ENCODE data around the gene DLGAP1. TPM values are rescaled to one million over a fixed set of nuclear protein-coding genes. Genes with fewer than 3 reads are reported as not detected.

DLGAP1 gene
- total and polyA plus RNA-seq, 2 of the 4 experiments (the other 2 are of a cell fraction): under 0.01 to 0.09 TPM

DNA sequence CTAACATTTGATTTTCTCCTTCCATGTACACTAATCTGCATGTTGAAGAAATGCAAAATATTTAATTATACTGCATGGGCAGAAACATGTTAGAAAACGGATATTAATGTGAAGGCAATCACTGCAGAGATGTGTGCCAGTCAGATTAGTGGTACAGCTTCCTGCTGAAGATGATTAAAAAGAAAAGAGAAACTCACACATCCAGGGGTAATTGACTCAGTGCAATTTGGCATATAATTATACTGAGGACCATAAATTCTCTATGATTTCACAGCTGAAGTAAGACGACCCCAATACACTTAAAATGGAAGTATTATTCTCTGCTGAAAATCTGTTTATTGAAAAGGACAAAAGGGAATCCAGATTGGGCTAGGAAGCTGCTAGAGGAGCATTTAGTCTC is 761.7 kb downstream of the DLGAP1 start:
- Histone ChIP-seq H4K5ac (ENCODE audit: low read depth, low read length) (no peak overlapping the region), H3K4me1 (ENCODE audit: control insufficient read depth, insufficient read depth, low read length) (peaks cover 9% of the 10 kb centered on the region), H2BK5ac (ENCODE audit: low read depth, low read length, poor library complexity, severe bottlenecking) (no peak overlapping the region), H3K9ac (ENCODE audit: low read depth, low read length) (no peak overlapping the region), H2BK15ac (ENCODE audit: low read depth, low read length) (no peak overlapping the region), H3K9me3 (ENCODE audit: control insufficient read depth, insufficient read depth, low read length) (no peaks in the 10 kb centered on the region), H4K91ac (ENCODE audit: insufficient read depth, low read depth, low read length) (no peak overlapping the region), H3K27ac (ENCODE audit: insufficient read depth, low read length) (no peak overlapping the region), H2BK20ac (ENCODE audit: low read depth, low read length) (no peak overlapping the region), H3K4me2 (ENCODE audit: low read depth, low read length) (no peak overlapping the region), H3K27me3 (ENCODE audit: control insufficient read depth, insufficient read depth, low read length) (no peaks in the 10 kb centered on the region), H3K36me3 (ENCODE audit: control insufficient read depth, insufficient read depth, low read length) (no peaks in the 10 kb centered on the region), H3K56ac (ENCODE audit: extremely low read depth, insufficient read depth, low read length) (no peak overlapping the region), H4K8ac (ENCODE audit: low read depth in 2 of 2, low read length in 2 of 2) (no peak overlapping the region), H3K79me1 (ENCODE audit: low read depth in 1 of 2, low read length in 2 of 2) (no peaks in the 10 kb centered on the region), H3K4ac (ENCODE audit: low read depth, low read length) (no peak overlapping the region), H4K20me1 (ENCODE audit: insufficient read depth, low read length) (no peaks in the 10 kb centered on the region), H3K9me1 (ENCODE audit: insufficient read depth, low read length) (no peaks in the 10 kb centered on the region), H2AFZ (replicated peaks; ENCODE audit: low read length, poor library complexity) (no peak overlapping the region), H2AK9ac (replicated peaks; ENCODE audit: low read depth, low read length, poor library complexity) (no peak overlapping the region), H3K23ac (ENCODE audit: low read depth, low read length) (no peak overlapping the region), H3K4me3 (ENCODE audit: insufficient read depth, low read depth, low read length) (no peak overlapping the region), H2BK120ac (ENCODE audit: low read depth, low read length) (no peak overlapping the region), H3K18ac (ENCODE audit: low read depth, low read length) (no peak overlapping the region), H2AK5ac (ENCODE audit: low read depth, low read length) (no peak overlapping the region), H3K14ac (replicated peaks; ENCODE audit: low read depth, low read length) (no peak overlapping the region)
- ChIA-PET POLR2A (ENCODE audit: unreplicated experiment) (interaction anchor here (1.3 kb wide), 1 partner anchor 10 kb away, joined by 3 read pairs; no protein-coding TSS in a partner anchor), CTCF (no interaction called here)
- no CpG with 5 or more reads among the region's 2 CpGs for whole genome bisulfite sequencing, 2 experiments (ENCODE audit: extremely low coverage in 2 of 2, insufficient read length in 1 of 2)
- TF ChIP-seq RAD21 (IDR thresholded peaks at IDR 0.05; ENCODE audit: low read length): no peak
- TF ChIP-seq RFX5 (IDR thresholded peaks at IDR 0.05; ENCODE audit: low read depth, low read length): no peak
- no peak for TF ChIP-seq MAZ (IDR thresholded peaks at IDR 0.05; ENCODE audit: borderline replicate concordance, low read depth, low read length)
- no peak for TF ChIP-seq USF2 (IDR thresholded peaks at IDR 0.05; ENCODE audit: low read depth, low read length)
- no peak for TF ChIP-seq CHD1 (IDR thresholded peaks at IDR 0.05; ENCODE audit: low read depth, low read length)
- no peak for TF ChIP-seq NFE2L2 (IDR thresholded peaks at IDR 0.05; ENCODE audit: low read depth, low read length)
- TF ChIP-seq, protein P1, sequence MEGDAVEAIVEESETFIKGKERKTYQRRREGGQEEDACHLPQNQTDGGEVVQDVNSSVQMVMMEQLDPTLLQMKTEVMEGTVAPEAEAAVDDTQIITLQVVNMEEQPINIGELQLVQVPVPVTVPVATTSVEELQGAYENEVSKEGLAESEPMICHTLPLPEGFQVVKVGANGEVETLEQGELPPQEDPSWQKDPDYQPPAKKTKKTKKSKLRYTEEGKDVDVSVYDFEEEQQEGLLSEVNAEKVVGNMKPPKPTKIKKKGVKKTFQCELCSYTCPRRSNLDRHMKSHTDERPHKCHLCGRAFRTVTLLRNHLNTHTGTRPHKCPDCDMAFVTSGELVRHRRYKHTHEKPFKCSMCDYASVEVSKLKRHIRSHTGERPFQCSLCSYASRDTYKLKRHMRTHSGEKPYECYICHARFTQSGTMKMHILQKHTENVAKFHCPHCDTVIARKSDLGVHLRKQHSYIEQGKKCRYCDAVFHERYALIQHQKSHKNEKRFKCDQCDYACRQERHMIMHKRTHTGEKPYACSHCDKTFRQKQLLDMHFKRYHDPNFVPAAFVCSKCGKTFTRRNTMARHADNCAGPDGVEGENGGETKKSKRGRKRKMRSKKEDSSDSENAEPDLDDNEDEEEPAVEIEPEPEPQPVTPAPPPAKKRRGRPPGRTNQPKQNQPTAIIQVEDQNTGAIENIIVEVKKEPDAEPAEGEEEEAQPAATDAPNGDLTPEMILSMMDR (conservative IDR thresholded peaks at IDR 0.05; ENCODE audit: low read depth, low read length): no peak
- no peak for TF ChIP-seq POLR2A (IDR thresholded peaks at IDR 0.05; ENCODE audit: low read depth, low read length)
- TF ChIP-seq MAFK (IDR thresholded peaks at IDR 0.05; ENCODE audit: low read depth, low read length): no peak
- TF ChIP-seq CEBPB (IDR thresholded peaks at IDR 0.05; ENCODE audit: low read depth, low read length): no peak
- no peak for TF ChIP-seq ELK1 (IDR thresholded peaks at IDR 0.05; ENCODE audit: borderline replicate concordance, low read depth, low read length)
- TF ChIP-seq SMC3 (IDR thresholded peaks at IDR 0.05; ENCODE audit: low read depth, low read length): no peak
- TF ChIP-seq RCOR1 (IDR thresholded peaks at IDR 0.05; ENCODE audit: insufficient replicate concordance, low read length): no peak
- TF ChIP-seq MXI1 (IDR thresholded peaks at IDR 0.05; ENCODE audit: borderline replicate concordance, low read depth, low read length): no peak
- TF ChIP-seq FOS (IDR thresholded peaks at IDR 0.05; ENCODE audit: low read depth, low read length): no peak
- no peak for TF ChIP-seq BHLHE40 (IDR thresholded peaks at IDR 0.05; ENCODE audit: low read depth, low read length)
- dilution Hi-C loops (cut with HindIII; ENCODE audit: low sequenced_read_pairs, unreplicated experiment): no loop called here
- ATAC-seq (ENCODE audit: low read depth): no peak
- DNase-seq: no peak
- intact Hi-C loops (cut with micrococcal nuclease): no loop called here
- in situ Hi-C loops (cut with MboI; ENCODE audit: low sequenced_read_pairs): no loop called here
- no TSS peak for BruUV-seq (replicated peaks)
